Right renal pelvis (tissue), 4 donors: ENCODE results near the gene CSTF2T. TPM values are rescaled to one million over a fixed set of nuclear protein-coding genes. Genes with fewer than 3 reads are reported as not detected.

ENCODE experiments used
- DNase-seq, 4 donors: peaks; one replicate each; pipeline ENCODE4 v3.0.0-alpha.2; 2013; ENCODE audit warnings: low read depth in 4 of 4, low spot score in 3 of 4, missing footprints in 1 of 4
- polyA plus RNA-seq, 4 donors: library from polyadenylated mRNA; unstranded; fragments of 120-200 nt; gene quantifications; one replicate each; pipeline ENCODE4 v1.2.1, GENCODE V29; 2013; ENCODE audit not compliant: insufficient read length in 4 of 4

Gene CSTF2T
- polyA plus RNA-seq, 4 donors = 40.4 to 48.2 (median 45.6) TPM

DNA sequence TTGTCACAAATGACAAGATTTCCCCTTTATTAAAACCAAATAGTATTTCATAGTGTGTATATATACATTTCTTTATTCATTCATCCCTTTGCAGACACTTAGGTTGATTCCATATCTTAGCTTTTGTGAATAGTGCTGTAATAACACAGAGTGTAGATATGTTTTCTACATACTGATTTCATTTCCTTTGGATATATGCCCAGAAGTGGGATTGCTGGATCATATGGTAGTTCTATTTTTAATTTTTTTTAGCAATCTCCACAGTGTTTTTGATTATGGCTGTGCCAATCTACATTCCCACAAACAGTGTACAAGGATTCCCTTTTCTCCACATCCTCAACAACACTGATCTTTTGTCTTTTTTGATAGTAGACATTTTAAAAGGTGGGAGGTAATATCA, 46.4 kb downstream of the CSTF2T start:
- no peak for DNase-seq

DNA sequence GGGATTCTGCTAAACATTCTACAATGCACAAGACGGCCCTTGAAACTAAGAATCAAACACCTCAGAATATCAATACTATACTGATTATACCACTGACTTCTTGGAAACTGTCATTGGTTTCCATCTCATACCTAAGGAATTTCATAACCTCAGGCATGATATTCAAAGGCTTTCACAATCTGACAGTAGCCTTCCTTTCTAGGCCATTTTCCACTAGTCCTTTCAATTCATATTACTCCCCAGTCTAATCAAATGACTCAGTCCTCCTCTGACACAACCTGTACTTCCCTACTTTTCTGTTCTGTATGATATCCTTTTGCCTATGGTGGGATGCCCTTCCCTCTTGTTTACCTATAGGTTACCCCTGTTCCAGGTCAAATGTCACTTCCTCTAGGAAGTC, 48.3 kb downstream of the CSTF2T start:
- DNase-seq = no peak

DNA sequence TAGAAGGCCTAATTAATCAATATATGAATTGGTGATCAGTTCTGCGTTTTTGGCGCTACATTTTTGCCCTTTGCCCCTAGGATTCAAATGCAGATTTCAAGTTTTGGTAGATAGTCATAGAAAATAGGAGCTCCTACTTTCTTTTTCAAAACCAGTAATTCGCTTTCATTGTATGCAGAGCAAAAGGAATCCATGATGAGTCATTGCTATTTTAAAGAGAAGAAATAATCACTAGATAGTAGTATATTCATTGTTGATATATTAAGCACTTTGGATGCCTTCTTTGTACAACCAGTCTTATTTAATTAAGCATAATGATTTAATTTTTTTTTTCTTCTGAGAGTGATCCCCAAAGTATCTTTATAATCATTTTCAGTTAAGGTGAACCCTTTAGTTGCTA, 50.3 kb downstream of the CSTF2T start:
- no peak for DNase-seq
